ENCODE results near the gene PGAM2.

PGAM2 gene

GRCh38 chr7:44078521-44078920 lies 13.2 kb upstream of the PGAM2 start:
- CTCF ChIA-PET, result interaction anchor here (0.7 to 1.2 kb wide), 2 partner anchors 69 to 117 kb away, joined by 4 read pairs; no protein-coding TSS in a partner anchor
- no peak for TF ChIP-seq ZBTB1 (tag by site-specific recombination; IDR thresholded peaks at IDR 0.05)
- TF ChIP-seq ZNF629 (tag by site-specific recombination; IDR thresholded peaks at IDR 0.05), result no peak
- TF ChIP-seq ZNF510 (tag by site-specific recombination; IDR thresholded peaks at IDR 0.05; ENCODE audit: insufficient replicate concordance), result no peak
- no peak for TF ChIP-seq PRDM1 (tag by site-specific recombination; IDR thresholded peaks at IDR 0.05)
- TF ChIP-seq ZNF792 (tag by site-specific recombination; IDR thresholded peaks at IDR 0.05), result no peak
- no peak for TF ChIP-seq ZNF239 (tag by site-specific recombination; IDR thresholded peaks at IDR 0.05)
- no peak for TF ChIP-seq ZNF114 (tag by site-specific recombination; IDR thresholded peaks at IDR 0.05)
- no peak for TF ChIP-seq MZF1 (tag by site-specific recombination; IDR thresholded peaks at IDR 0.05; ENCODE audit: borderline replicate concordance)
- TF ChIP-seq ZBTB20 (tag by site-specific recombination; IDR thresholded peaks at IDR 0.05), result no peak
- TF ChIP-seq YY2 (tag by site-specific recombination; IDR thresholded peaks at IDR 0.05), result no peak
- no peak for TF ChIP-seq INSM2 (tag by site-specific recombination; IDR thresholded peaks at IDR 0.05)
- TF ChIP-seq ZNF513 (tag by site-specific recombination; IDR thresholded peaks at IDR 0.05), result no peak
- no peak for TF ChIP-seq ZNF548 (tag by site-specific recombination; IDR thresholded peaks at IDR 0.05)
- no peak for TF ChIP-seq ZNF514 (tag by site-specific recombination; IDR thresholded peaks at IDR 0.05)
- no peak for TF ChIP-seq SP3 (tag by site-specific recombination; IDR thresholded peaks at IDR 0.05)
- no peak for TF ChIP-seq GLI2 (tag by site-specific recombination; IDR thresholded peaks at IDR 0.05; ENCODE audit: borderline replicate concordance, low read depth)
- TF ChIP-seq ZNF596 (tag by site-specific recombination; IDR thresholded peaks at IDR 0.05), result no peak
- TF ChIP-seq ZNF133 (tag by site-specific recombination; IDR thresholded peaks at IDR 0.05), result no peak
- POLR2A ChIA-PET, result interaction anchor here (1.0 kb wide), 1 partner anchor 34 kb away, joined by 3 read pairs; the partner anchor contains the start of gene DBNL
- H3K36me3 ChIP-seq (ENCODE audit: control insufficient read depth in 2 of 2, insufficient read depth in 1 of 2, low read length in 2 of 2), result peaks cover 10 to 72% of the 10 kb centered on the region in 2 experiments
- H3K4me1 ChIP-seq (ENCODE audit: control insufficient read depth, insufficient read depth, low read length), result no peaks in the 10 kb centered on the region
- H3K9me3 ChIP-seq (ENCODE audit: control insufficient read depth, insufficient read depth, low read depth, low read length), result no peaks in the 10 kb centered on the region
- H3K27ac ChIP-seq (ENCODE audit: extremely low read depth, low read depth, low read length), result no peak overlapping the region
- no peak overlapping the region for H3K4me3 ChIP-seq (ENCODE audit: low read depth, low read length)

- Histone ChIP-seq H3K36me3 (ENCODE audit: control insufficient read depth in 2 of 2, insufficient read depth in 1 of 2, low read length in 2 of 2) (peaks cover 10 to 81% of the 10 kb centered on the region in 2 experiments), H3K9me3 (ENCODE audit: control insufficient read depth, insufficient read depth, low read depth, low read length) (no peaks in the 10 kb centered on the region), H3K4me1 (ENCODE audit: control insufficient read depth, insufficient read depth, low read length) (peaks cover under 1% of the 10 kb centered on the region; the same call in 1 of the 2 replicates), H3K4me3 (ENCODE audit: low read depth, low read length) (no peak overlapping the region), H3K27ac (ENCODE audit: extremely low read depth, low read depth, low read length) (no peak overlapping the region)
- ChIA-PET CTCF (interaction anchor here (0.7 to 1.2 kb wide), 2 partner anchors 70 to 118 kb away, joined by 4 read pairs; no protein-coding TSS in a partner anchor), POLR2A (no interaction called here)
- TF ChIP-seq ZSCAN4 (tag by site-specific recombination; IDR thresholded peaks at IDR 0.05), result no peak
- no peak for TF ChIP-seq ZNF518A (tag by site-specific recombination; conservative IDR thresholded peaks at IDR 0.05; ENCODE audit: low read depth)
- TF ChIP-seq ZNF324 (tag by site-specific recombination; IDR thresholded peaks at IDR 0.05), result no peak
- no peak for TF ChIP-seq ZNF175 (tag by site-specific recombination; IDR thresholded peaks at IDR 0.05)
- no peak for TF ChIP-seq ZNF624 (tag by site-specific recombination; IDR thresholded peaks at IDR 0.05)
- no peak for TF ChIP-seq ZNF777 (tag by site-specific recombination; IDR thresholded peaks at IDR 0.05; ENCODE audit: borderline replicate concordance)
- TF ChIP-seq ZNF555 (tag by site-specific recombination; conservative IDR thresholded peaks at IDR 0.05), result no peak
These were observed 12.3 kb upstream of the PGAM2 start for GRCh38 chr7:44077681-44078091.
